GM10266 (cell line): ENCODE results near the gene HERC2.
"Not testable (repeated sequence)": the region's sequence is repeated elsewhere in the genome, so short reads cannot be mapped to it uniquely, and the experiment has no call there.

Experiments used
- DNase-seq: peaks from one replicate; pipeline ENCODE4 v3.0.0; 2012; ENCODE audit errors: extremely low spot score
- TF ChIP-seq, protein P1 (sequence below): IDR thresholded peaks from 2 replicates; pipeline ENCODE4 v1.5.1; 2012; ENCODE audit warnings: mild to moderate bottlenecking, low read depth; ENCODE audit not compliant: control insufficient read depth, insufficient read depth; ENCODE audit errors: missing control alignments

Gene HERC2

DNA sequence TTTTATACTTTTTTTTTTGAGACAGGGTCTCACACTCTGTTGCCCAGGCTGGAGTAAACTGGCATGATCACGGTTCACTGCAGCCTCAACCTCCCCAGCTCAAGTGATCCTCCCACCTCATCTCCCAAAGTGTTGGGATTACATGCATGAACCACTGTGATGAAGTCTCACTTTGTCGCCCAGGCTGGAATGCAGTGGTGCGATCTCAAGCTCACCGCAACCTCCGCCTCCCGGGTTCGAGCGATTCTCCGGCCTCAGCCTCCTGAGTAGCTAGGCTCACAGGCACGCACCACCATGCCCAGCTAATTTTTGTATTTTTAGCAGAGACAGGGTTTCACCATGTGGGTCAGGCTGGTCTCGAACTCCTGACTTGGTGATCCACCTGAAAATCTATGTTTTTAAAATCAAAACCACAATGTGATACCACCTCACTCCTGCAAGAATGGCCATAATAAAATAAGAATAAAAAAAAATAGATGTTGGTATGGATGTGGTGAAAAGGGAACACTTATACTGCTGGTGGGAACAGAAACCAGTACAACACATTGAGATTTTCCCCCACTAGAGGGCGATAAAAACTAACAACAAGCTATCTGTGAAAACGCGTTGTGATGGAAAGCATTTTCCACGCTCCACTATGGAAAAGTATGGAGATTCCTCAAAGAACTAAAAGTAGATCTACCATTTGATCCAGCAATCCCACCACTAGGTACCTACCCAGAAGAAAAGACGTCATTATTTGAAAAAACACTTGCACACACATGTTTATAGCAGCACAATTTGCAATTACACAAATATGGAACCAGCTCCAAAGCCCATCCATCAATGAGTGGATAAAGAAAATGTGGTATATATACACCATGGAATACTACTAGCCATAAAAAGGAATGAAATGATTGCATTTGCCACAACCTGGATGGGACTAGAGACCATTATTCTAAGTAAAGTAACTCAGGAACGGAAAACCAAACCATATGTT, 196.0 kb downstream of the HERC2 start:
- TF ChIP-seq, protein P1, sequence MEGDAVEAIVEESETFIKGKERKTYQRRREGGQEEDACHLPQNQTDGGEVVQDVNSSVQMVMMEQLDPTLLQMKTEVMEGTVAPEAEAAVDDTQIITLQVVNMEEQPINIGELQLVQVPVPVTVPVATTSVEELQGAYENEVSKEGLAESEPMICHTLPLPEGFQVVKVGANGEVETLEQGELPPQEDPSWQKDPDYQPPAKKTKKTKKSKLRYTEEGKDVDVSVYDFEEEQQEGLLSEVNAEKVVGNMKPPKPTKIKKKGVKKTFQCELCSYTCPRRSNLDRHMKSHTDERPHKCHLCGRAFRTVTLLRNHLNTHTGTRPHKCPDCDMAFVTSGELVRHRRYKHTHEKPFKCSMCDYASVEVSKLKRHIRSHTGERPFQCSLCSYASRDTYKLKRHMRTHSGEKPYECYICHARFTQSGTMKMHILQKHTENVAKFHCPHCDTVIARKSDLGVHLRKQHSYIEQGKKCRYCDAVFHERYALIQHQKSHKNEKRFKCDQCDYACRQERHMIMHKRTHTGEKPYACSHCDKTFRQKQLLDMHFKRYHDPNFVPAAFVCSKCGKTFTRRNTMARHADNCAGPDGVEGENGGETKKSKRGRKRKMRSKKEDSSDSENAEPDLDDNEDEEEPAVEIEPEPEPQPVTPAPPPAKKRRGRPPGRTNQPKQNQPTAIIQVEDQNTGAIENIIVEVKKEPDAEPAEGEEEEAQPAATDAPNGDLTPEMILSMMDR: peak; percentile 56
- no peak for DNase-seq

DNA sequence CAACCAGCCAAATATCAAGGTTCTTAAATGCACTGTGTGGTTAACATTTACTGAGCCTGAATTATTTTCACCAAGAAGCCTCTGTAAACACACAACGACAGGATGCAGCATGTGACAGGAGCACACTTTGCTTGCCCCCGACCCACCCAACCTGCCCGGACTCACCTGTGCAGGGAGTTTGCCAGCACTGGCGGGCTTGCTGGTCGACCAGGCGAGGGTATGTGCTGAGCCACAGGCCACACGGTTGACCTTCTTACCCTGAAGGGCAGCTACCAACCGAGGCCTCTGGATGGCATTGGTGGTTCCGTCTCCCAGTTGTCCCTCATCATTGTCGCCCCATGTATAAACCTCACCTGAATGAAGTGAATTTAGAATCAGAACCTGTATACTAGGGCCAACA, 197.1 kb downstream of the HERC2 start:
- no peak for DNase-seq
- TF ChIP-seq, protein P1: no peak

DNA sequence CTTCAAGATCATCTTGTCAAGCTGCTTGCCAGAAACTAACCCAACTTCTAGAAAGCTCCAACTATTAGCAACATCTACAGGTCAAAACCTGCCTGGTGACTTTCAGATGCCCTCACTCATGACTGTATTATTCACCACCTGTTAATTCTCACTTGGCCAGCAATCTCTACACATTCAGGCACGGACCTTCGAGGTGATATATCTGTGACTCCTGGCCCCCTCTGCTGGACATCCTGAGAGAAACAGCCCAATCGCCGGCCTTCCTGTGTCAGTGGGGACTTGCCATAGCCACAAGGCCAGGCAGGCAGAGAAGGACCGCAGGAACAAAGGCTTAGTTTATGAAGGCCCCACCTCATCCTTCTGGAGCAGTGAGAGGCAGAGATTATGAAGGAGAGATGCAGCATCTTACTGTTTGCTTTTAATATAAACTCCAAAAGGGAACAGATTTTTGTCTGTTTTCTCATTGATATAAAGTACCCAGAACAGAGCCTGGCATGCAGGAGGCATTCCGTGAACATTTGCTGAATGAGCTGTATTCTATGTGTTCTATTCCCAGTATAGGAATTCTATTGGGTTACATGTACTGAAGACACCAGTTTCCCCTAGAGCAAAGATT, 198.5 kb downstream of the HERC2 start:
- TF ChIP-seq, protein P1: peak; percentile 70
- DNase-seq: peak; percentile 69

DNA sequence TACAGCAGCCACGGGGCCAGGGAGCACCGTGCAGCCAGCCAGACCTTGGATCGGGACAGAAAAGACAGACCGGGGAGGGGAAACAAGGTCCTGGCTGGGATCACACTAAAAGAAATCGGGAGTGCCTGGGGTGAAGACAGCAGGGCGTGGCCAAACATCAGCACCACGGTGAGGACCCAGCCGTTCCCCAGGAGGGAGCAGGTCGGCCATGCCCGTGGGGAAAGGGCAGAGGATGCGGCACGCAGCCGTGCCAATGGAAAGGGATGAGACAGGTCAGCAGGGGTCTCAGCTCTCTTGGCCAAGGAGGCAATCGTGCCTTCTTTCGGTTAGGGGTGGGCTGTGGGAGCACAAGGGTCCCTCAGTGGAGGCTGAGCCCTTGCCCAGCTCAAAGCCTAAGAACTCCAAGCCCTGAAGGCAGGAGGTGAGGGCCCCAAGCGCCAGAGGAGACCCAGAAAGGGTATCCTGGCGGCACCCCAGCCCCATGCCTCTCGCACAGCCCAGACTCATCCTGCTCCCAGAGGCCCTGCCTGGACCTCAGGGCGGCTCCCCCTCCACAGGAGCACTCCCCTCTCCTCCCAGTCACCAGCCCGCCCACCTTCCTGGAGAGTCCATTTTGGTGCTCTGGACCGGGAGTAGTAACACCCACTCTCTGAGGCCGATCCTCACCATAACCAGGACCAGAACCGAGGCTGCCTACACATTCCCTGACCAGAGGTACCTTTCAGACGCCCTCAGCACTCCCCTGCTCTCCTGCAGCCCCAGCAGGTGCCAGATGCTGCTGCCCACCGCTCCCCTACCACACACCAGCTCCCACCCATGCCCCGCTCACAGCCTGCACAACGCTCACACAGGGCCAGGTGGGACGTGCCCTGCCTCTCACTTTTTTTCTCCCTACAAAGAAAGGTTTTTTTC, 199.7 kb downstream of the HERC2 start:
- TF ChIP-seq, protein P1: no peak
- no peak for DNase-seq

DNA sequence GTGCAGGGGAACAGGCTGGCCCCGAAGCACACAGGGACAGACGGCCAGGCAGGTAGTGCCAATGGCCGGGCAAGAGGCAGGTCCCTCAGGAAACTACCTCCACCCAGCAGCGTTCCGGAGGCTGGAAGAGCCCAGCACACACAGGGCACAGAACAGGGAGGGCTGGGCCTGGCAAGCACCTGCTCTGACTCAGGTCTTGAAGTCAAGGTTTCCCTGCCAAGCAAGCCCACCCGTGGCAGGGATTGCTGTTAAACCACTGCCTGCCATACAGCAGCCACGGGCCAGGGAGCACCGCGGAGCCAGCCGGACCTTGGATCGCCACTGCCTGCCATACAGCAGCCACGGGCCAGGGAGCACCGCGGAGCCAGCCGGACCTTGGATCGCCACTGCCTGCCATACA, 200.4 kb downstream of the HERC2 start:
- not testable (repeated sequence) for DNase-seq

DNA sequence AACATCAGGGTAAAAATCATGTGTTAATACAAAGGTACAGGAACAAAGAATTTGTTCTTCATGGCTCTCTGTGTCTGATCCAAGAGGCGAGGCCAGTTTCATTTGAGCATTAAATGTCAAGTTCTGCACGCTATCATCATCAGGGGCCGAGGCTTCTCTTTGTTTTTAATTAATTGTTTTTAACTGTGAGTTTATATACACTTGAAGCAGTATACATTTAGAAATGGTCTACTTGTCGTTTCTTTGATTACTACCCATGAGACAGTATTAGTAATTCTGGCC, 201.7 kb downstream of the HERC2 start:
- no peak for DNase-seq
- TF ChIP-seq, protein P1: no peak

DNA sequence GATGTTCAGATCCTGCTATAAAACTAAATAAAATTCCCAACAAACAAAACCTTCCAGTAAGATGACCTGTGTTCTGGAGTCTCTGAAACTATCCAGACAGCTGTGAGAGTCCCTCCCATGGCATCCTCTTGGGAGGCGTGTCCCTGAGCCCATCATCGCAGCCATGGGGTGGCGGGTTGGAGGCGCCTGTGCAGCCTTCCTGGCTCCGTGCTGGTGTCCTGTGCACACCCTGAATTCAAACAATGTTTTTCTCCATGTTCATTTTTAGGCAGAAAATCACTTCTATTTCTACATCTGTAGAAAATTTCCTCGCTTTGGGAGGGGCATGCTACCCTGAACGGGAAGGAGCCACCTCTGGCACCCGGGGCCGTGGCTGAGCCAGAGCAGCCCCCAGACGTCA, 203.4 kb downstream of the HERC2 start:
- TF ChIP-seq, protein P1: no peak
- DNase-seq: no peak
